DOHH2 (cell line): Measurements from ENCODE around the gene ZNF532.

Source experiments
- H3F3A ChIP-seq: fragments of 200-600 bp; sonication (generic), shearing (Covaris generic); 2 replicates; pipeline ENCODE4 v1.6.0; 2016; ENCODE audit warnings: antibody characterized with exemption, mild to moderate bottlenecking; ENCODE audit not compliant: control insufficient read depth, insufficient read depth
- H3K27ac ChIP-seq: fragments of 200-600 bp; sonication (generic); 2 replicates; pipeline ENCODE4 v1.5.1; 2014; ENCODE audit warnings: low read depth, mild to moderate bottlenecking, low read length, moderate library complexity
- H3K27me3 ChIP-seq: fragments of 200-600 bp; sonication (generic); 2 replicates; pipeline ENCODE4 v1.6.1; 2014; ENCODE audit warnings: mild to moderate bottlenecking, low read length, mixed read lengths; ENCODE audit not compliant: control insufficient read depth
- H3K36me3 ChIP-seq: fragments of 200-600 bp; sonication (generic); 2 replicates; pipeline ENCODE4 v1.6.1; 2014; ENCODE audit warnings: mild to moderate bottlenecking, low read length, moderate library complexity, mixed read lengths; ENCODE audit not compliant: control insufficient read depth
- H3K4me1 ChIP-seq: fragments of 200-600 bp; sonication (generic); 2 replicates; pipeline ENCODE4 v1.6.1; 2014; ENCODE audit warnings: mild to moderate bottlenecking, low read length, mixed read lengths; ENCODE audit not compliant: control insufficient read depth
- H3K4me2 ChIP-seq: fragments of 200-600 bp; sonication (generic); 2 replicates; pipeline ENCODE4 v1.6.0; 2014; ENCODE audit warnings: mild to moderate bottlenecking, low read length, moderate library complexity
- H3K4me3 ChIP-seq: fragments of 200-600 bp; sonication (generic); 2 replicates; pipeline ENCODE4 v1.5.1; 2014; ENCODE audit warnings: mild to moderate bottlenecking, low read length, mixed read lengths
- H3K79me2 ChIP-seq: fragments of 200-600 bp; sonication (generic); 2 replicates; pipeline ENCODE4 v1.6.1; 2014; ENCODE audit warnings: mild to moderate bottlenecking, low read length, mixed read lengths; ENCODE audit not compliant: control insufficient read depth
- H3K9me2 ChIP-seq: fragments of 200-600 bp; sonication (generic); replicated peaks from 2 replicates; pipeline ENCODE4 v1.6.1; 2014; ENCODE audit warnings: mild to moderate bottlenecking, low read length, mixed read lengths; ENCODE audit not compliant: control insufficient read depth
- H3K9me3 ChIP-seq: fragments of 200-600 bp; sonication (generic); 2 replicates; pipeline ENCODE4 v1.6.1; 2014; ENCODE audit warnings: antibody characterized with exemption, low read length, mixed read lengths; ENCODE audit not compliant: control insufficient read depth, insufficient read depth
- H4K20me1 ChIP-seq: fragments of 200-600 bp; sonication (generic); 2 replicates; pipeline ENCODE4 v1.6.0; 2014; ENCODE audit warnings: low read depth, mild to moderate bottlenecking, antibody characterized with exemption, low read length, moderate library complexity; ENCODE audit not compliant: control insufficient read depth, insufficient read depth
- EZH2phosphoT487 ChIP-seq: fragments of 200-600 bp; sonication (generic); IDR thresholded peaks from 2 replicates; pipeline ENCODE4 v1.6.1; 2017; ENCODE audit warnings: borderline replicate concordance, mild to moderate bottlenecking, antibody characterized with exemption, low read length, moderate library complexity, mixed read lengths
- TF ChIP-seq, protein P1 (sequence below): fragments of 200-600 bp; sonication (generic); IDR thresholded peaks from one replicate; pipeline ENCODE4 v1.5.1; 2014; ENCODE audit warnings: antibody characterized with exemption, mild to moderate bottlenecking, low read depth, low read length; ENCODE audit not compliant: poor library complexity, severe bottlenecking

Gene ZNF532

GRCh38 chr18:58995663-58996062 lies 131.0 kb downstream of the ZNF532 start:
- Histone ChIP-seq H3K36me3 (no peaks in the 10 kb centered on the region), H3K9me3 (no peaks in the 10 kb centered on the region), H3K4me1 (peaks cover 63% of the 10 kb centered on the region), H3K27me3 (no peaks in the 10 kb centered on the region), H3F3A (no peaks in the 10 kb centered on the region), H3K9me2 (no peaks in the 10 kb centered on the region), H3K4me3 (no peak overlapping the region), H3K79me2 (no peaks in the 10 kb centered on the region), H3K4me2 (no peak overlapping the region), H4K20me1 (no peaks in the 10 kb centered on the region), H3K27ac (no peak overlapping the region)
- TF ChIP-seq, protein P1, sequence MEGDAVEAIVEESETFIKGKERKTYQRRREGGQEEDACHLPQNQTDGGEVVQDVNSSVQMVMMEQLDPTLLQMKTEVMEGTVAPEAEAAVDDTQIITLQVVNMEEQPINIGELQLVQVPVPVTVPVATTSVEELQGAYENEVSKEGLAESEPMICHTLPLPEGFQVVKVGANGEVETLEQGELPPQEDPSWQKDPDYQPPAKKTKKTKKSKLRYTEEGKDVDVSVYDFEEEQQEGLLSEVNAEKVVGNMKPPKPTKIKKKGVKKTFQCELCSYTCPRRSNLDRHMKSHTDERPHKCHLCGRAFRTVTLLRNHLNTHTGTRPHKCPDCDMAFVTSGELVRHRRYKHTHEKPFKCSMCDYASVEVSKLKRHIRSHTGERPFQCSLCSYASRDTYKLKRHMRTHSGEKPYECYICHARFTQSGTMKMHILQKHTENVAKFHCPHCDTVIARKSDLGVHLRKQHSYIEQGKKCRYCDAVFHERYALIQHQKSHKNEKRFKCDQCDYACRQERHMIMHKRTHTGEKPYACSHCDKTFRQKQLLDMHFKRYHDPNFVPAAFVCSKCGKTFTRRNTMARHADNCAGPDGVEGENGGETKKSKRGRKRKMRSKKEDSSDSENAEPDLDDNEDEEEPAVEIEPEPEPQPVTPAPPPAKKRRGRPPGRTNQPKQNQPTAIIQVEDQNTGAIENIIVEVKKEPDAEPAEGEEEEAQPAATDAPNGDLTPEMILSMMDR, result no peak
- TF ChIP-seq EZH2phosphoT487, result no peak

DNA sequence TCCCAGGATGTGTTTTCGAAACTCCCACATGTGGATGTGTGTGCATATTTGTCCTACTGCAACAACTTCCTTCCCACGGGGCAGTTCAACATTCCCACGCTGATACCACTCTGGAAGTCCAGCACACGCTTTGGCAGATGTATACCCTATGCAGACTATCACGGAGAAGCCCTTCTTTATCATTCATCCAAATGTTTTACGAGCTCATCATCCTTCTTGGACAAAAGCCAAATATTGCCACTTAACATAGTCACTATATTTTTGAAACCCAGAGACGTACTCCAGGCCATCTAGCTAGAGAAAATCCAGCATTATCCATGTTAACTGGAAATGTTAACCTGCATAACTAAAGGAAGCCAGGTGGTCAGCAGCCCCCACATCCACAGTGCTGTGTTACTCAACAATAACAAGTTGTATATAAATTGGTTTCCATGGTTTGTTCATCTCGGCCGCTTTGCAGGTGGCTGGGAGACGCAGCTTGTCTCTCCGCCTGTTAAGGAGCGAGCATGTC lies 131.5 kb downstream of the ZNF532 start:
- no peaks in the 10 kb centered on the region for H3K9me3 ChIP-seq
- no peak overlapping the region for H3K4me3 ChIP-seq
- H3K79me2 ChIP-seq, result no peaks in the 10 kb centered on the region
- no peaks in the 10 kb centered on the region for H3K27me3 ChIP-seq
- no peaks in the 10 kb centered on the region for H3F3A ChIP-seq
- H3K4me2 ChIP-seq, result no peak overlapping the region
- no peaks in the 10 kb centered on the region for H3K36me3 ChIP-seq
- TF ChIP-seq EZH2phosphoT487, result no peak
- TF ChIP-seq, protein P1, result no peak
- no peaks in the 10 kb centered on the region for H3K9me2 ChIP-seq
- no peaks in the 10 kb centered on the region for H4K20me1 ChIP-seq
- H3K4me1 ChIP-seq, result peaks cover 58% of the 10 kb centered on the region
- H3K27ac ChIP-seq, result no peak overlapping the region

DNA sequence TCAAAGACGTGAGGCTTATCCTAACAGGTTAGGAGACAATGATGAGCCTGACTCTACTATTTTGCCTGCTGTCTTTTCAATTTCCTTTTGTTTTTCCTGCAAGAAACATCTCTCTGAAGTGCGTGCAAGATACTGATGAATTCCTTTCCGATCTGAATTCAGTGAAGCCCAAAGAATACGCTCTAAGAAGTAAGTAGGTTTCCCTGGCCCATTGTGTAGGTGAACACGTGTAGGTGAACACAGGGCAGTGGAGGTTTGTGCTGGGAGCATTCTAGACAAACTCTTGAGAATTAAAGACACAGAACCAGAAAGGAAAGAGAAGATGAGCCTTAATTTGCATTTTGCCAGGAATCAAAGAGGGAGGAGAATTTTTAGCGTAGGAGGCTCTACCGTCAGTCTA lies 132.0 kb downstream of the ZNF532 start:
- Histone ChIP-seq H3K4me2 (no peak overlapping the region), H3K27ac (no peak overlapping the region)

More for the DNA sequence above, 132.0 kb downstream of the ZNF532 start:
- peaks cover 53% of the 10 kb centered on the region for H3K4me1 ChIP-seq
- no peak overlapping the region for H3K4me3 ChIP-seq
- H3K9me2 ChIP-seq, result no peaks in the 10 kb centered on the region
- H3K36me3 ChIP-seq, result no peaks in the 10 kb centered on the region
- no peaks in the 10 kb centered on the region for H4K20me1 ChIP-seq
- H3K27me3 ChIP-seq, result no peaks in the 10 kb centered on the region
- no peaks in the 10 kb centered on the region for H3F3A ChIP-seq
- H3K79me2 ChIP-seq, result no peaks in the 10 kb centered on the region
- no peak for TF ChIP-seq EZH2phosphoT487
- TF ChIP-seq, protein P1, result no peak
- H3K9me3 ChIP-seq, result no peaks in the 10 kb centered on the region
